NCI-H226 (cell line): ENCODE data around the gene SPRY2.

Source experiments
- DNase-seq: peaks from one replicate; pipeline ENCODE4 v3.0.0-alpha.2; 2015

SPRY2 gene

GRCh38 chr13:80312012-80312704 is 28.8 kb downstream of the SPRY2 start:
- no peak for DNase-seq

GRCh38 chr13:80309926-80310325 is 31.0 kb downstream of the SPRY2 start:
- no peak for DNase-seq

GRCh38 chr13:80307401-80307987 is 33.4 kb downstream of the SPRY2 start:
- no peak for DNase-seq

- no peak for DNase-seq
Observed at GRCh38 chr13:80306337-80306972, 34.5 kb downstream of the SPRY2 start.

- DNase-seq = no peak
Observed at GRCh38 chr13:80305737-80306136, 35.2 kb downstream of the SPRY2 start.

GRCh38 chr13:80303225-80303811 is 37.6 kb downstream of the SPRY2 start:
- DNase-seq = no peak

- DNase-seq = no peak
Observed at GRCh38 chr13:80299046-80299445, 41.9 kb downstream of the SPRY2 start.

GRCh38 chr13:80297503-80297902 is 43.4 kb downstream of the SPRY2 start:
- DNase-seq = no peak

- DNase-seq = no peak
Observed at GRCh38 chr13:80297094-80297493, 43.8 kb downstream of the SPRY2 start.

- no peak for DNase-seq
Observed at GRCh38 chr13:80296638-80297037, 44.3 kb downstream of the SPRY2 start.

GRCh38 chr13:80290591-80290990 is 50.3 kb downstream of the SPRY2 start:
- no peak for DNase-seq
